HCT116 (cell line): ENCODE results near the gene DNAAF1. TPM values are rescaled to one million over a fixed set of nuclear protein-coding genes. Genes with fewer than 3 reads are reported as not detected.

Experiments used
- ATAC-seq: fragments of 200-7000 bp; cut with Tn5 transposase; 2 replicates; pipeline ENCODE4 v1.9.1; 2020; ENCODE audit warnings: mild to moderate bottlenecking, moderate library complexity
- BruUV-seq: library from RNA; stranded (reverse); fragments of 400-500 nt; replicated peaks from 2 replicates; lab custom pipeline; 2021; lab: Mats Ljungman, UMichigan
- CTCF ChIA-PET: fragments of 300-600 bp; sonication (Branson Sonifier 250); formaldehyde crosslinking; loops from one replicate; lab custom pipeline; 2021; ENCODE audit warnings: antibody characterized with exemption; lab: Charles Lee
- POLR2A ChIA-PET: fragments of 300-600, 350-600 bp; sonication (Branson Sonifier 250); formaldehyde crosslinking; loops from one replicate; lab custom pipeline; 2021; ENCODE audit warnings: antibody characterized with exemption; lab: Charles Lee
- RAD21 ChIA-PET, 2 experiments: fragments of 300-600 bp; sonication (Branson Sonifier 250); formaldehyde crosslinking; loops; one replicate each; lab custom pipeline; 2023; ENCODE audit warnings: low total read pairs in 2 of 2; ENCODE audit not compliant: uncharacterized antibody in 2 of 2, unreplicated experiment in 2 of 2, low non-redundant PET in 1 of 2; lab: Charles Lee
- DNase-seq: peaks from one replicate; pipeline ENCODE4 v3.0.0-alpha.2; 2010; ENCODE audit warnings: low read depth, low spot score
- H2AFZ ChIP-seq: fragments of 200-600 bp; shearing (Covaris generic), sonication (generic); 2 replicates; pipeline ENCODE4 v1.6.1; 2017; ENCODE audit warnings: low read depth, mixed run types, mixed read lengths, antibody characterized with exemption, low read length; ENCODE audit not compliant: poor library complexity, severe bottlenecking
- H3K27ac ChIP-seq: 2 replicates; pipeline ENCODE4 v1.5.1; 2012; ENCODE audit warnings: low read depth, low read length
- H3K27me3 ChIP-seq: fragments of 200-600 bp; sonication (generic); 2 replicates; pipeline ENCODE4 v1.6.1; 2016; ENCODE audit warnings: mixed run types, low read length, mixed read lengths; ENCODE audit not compliant: insufficient read depth
- H3K36me3 ChIP-seq, 2 experiments: fragments of 200-500 bp in 1 of 2; fragments of 200-600 bp in 1 of 2; sonication (Bioruptor generic) in 1 of 2; sonication (generic) in 1 of 2; 2 replicates each; pipeline versions ENCODE4 v1.5.1 to v1.6.1; 2014 to 2016; ENCODE audit warnings: low read length in 2 of 2, inconsistent platforms in 1 of 2, mixed read lengths in 1 of 2, mixed run types in 1 of 2; ENCODE audit not compliant: insufficient read depth in 2 of 2, control insufficient read depth in 1 of 2
- H3K4me1 ChIP-seq, 2 experiments: fragments of 200-600 bp in 1 of 2; sonication (generic) in 1 of 2; 2 replicates each; pipeline versions ENCODE4 v1.5.1 to v1.6.1; 2012 to 2017; ENCODE audit warnings: low read length in 2 of 2, inconsistent platforms in 1 of 2, mild to moderate bottlenecking in 1 of 2, mixed read lengths in 1 of 2, mixed run types in 1 of 2, moderate library complexity in 1 of 2; ENCODE audit not compliant: insufficient read depth in 2 of 2, control insufficient read depth in 1 of 2
- H3K4me2 ChIP-seq: fragments of 200-600 bp; sonication (generic); 2 replicates; pipeline ENCODE4 v1.6.1; 2017; ENCODE audit warnings: mixed run types, low read length, mixed read lengths
- H3K4me3 ChIP-seq, 2 experiments: fragments of 200-600 bp in 1 of 2; sonication (generic) in 1 of 2; replicated peaks in 1 of 2; 2 replicates each; pipeline ENCODE4 v1.5.1; 2011 to 2016; ENCODE audit warnings: low read length in 2 of 2, control low read depth in 1 of 2, low read depth in 1 of 2, mild to moderate bottlenecking in 1 of 2, mixed read lengths in 1 of 2, mixed run types in 1 of 2
- H3K79me2 ChIP-seq: fragments of 200-600 bp; sonication (generic); 2 replicates; pipeline ENCODE4 v1.6.1; 2017; ENCODE audit warnings: mild to moderate bottlenecking, mixed run types, low read length, moderate library complexity, mixed read lengths; ENCODE audit not compliant: insufficient read depth
- H3K9ac ChIP-seq: fragments of 200-600 bp; sonication (generic); 2 replicates; pipeline ENCODE4 v1.6.1; 2016; ENCODE audit warnings: low read length, mixed read lengths
- H3K9me2 ChIP-seq: fragments of 200-600 bp; sonication (generic), shearing (Covaris generic); 2 replicates; pipeline ENCODE4 v1.6.1; 2017; ENCODE audit warnings: mixed run types, mild to moderate bottlenecking, moderate library complexity; ENCODE audit not compliant: insufficient read depth
- H3K9me3 ChIP-seq, 2 experiments: fragments of 200-500 bp in 1 of 2; fragments of 200-600 bp in 1 of 2; sonication (Bioruptor generic) in 1 of 2; sonication (generic) in 1 of 2; 2 replicates each; pipeline ENCODE4 v1.6.1; 2014 to 2017; ENCODE audit warnings: low read length in 2 of 2, mixed read lengths in 2 of 2, inconsistent platforms in 1 of 2, low read depth in 1 of 2, mild to moderate bottlenecking in 1 of 2, mixed run types in 1 of 2, moderate library complexity in 1 of 2; ENCODE audit not compliant: control insufficient read depth in 1 of 2, insufficient read depth in 1 of 2
- H4K20me1 ChIP-seq: fragments of 200-600 bp; sonication (generic), shearing (Covaris generic); 2 replicates; pipeline ENCODE4 v1.6.1; 2017; ENCODE audit warnings: mixed run types, mild to moderate bottlenecking, moderate library complexity; ENCODE audit not compliant: insufficient read depth
- CBX3 ChIP-seq: IDR thresholded peaks from 2 replicates; pipeline ENCODE4 v1.6.1; 2012; ENCODE audit warnings: low read depth
- EGR1 ChIP-seq: IDR thresholded peaks from 2 replicates; pipeline ENCODE4 v1.6.1; 2012; ENCODE audit warnings: low read depth
- ELF1 ChIP-seq: IDR thresholded peaks from 2 replicates; pipeline ENCODE4 v1.6.1; 2012; ENCODE audit warnings: low read depth, borderline replicate concordance
- EZH2phosphoT487 ChIP-seq: fragments of 200-600 bp; IDR thresholded peaks from 2 replicates; pipeline ENCODE4 v1.6.1; 2018; ENCODE audit warnings: antibody characterized with exemption, borderline replicate concordance
- JUND ChIP-seq: IDR thresholded peaks from 2 replicates; pipeline ENCODE4 v1.6.1; 2012
- POLR2A ChIP-seq: IDR thresholded peaks from 2 replicates; pipeline ENCODE4 v1.7.0; 2011; ENCODE audit warnings: borderline replicate concordance; ENCODE audit not compliant: insufficient read depth, insufficient read length; ENCODE audit errors: extremely low read depth
- POLR2AphosphoS5 ChIP-seq: IDR thresholded peaks from 2 replicates; pipeline ENCODE4 v1.6.1; 2011; ENCODE audit warnings: mild to moderate bottlenecking, low read depth, low read length, moderate library complexity
- RAD21 ChIP-seq: IDR thresholded peaks from 2 replicates; pipeline ENCODE4 v1.6.1; 2012; ENCODE audit warnings: low read depth, mild to moderate bottlenecking
- SIN3A ChIP-seq: IDR thresholded peaks from 2 replicates; pipeline ENCODE4 v1.6.1; 2012; ENCODE audit warnings: low read depth
- SP1 ChIP-seq: IDR thresholded peaks from 2 replicates; pipeline ENCODE4 v1.6.1; 2012; ENCODE audit warnings: low read depth
- SRF ChIP-seq: IDR thresholded peaks from 2 replicates; pipeline ENCODE4 v1.6.1; 2012; ENCODE audit warnings: low read depth
- TCF7L2 ChIP-seq: IDR thresholded peaks from 2 replicates; pipeline ENCODE4 v1.7.0; 2011; ENCODE audit warnings: borderline replicate concordance, inconsistent platforms; ENCODE audit not compliant: insufficient read depth, insufficient read length; ENCODE audit errors: extremely low read depth
- ZFX ChIP-seq: fragments of 450-650 bp; IDR thresholded peaks from 2 replicates; pipeline ENCODE4 v1.6.1; 2017
- ZNF274 ChIP-seq: fragments of 200-500 bp; sonication (Bioruptor generic); IDR thresholded peaks from 2 replicates; pipeline ENCODE4 v1.6.1; 2014; ENCODE audit warnings: mild to moderate bottlenecking, low read depth, low read length, inconsistent platforms
- intact Hi-C: fragments of 100-400 bp; cut with micrococcal nuclease; formaldehyde crosslinking; loops from 2 replicates; pipeline ENCODE4 v1.10.0; 2022
- total RNA-seq: library from RNA; stranded (reverse); gene quantifications from one replicate; pipeline ENCODE4 v1.2.1, GENCODE V29; 2021; ENCODE audit not compliant: unreplicated experiment
- TF ChIP-seq, protein P1 (sequence below): IDR thresholded peaks from 2 replicates; pipeline ENCODE4 v1.6.1; 2012
- TF ChIP-seq, protein P2 (sequence below), 3 experiments: fragments of 200-600 bp in 1 of 3; sonication (generic) in 1 of 3; IDR thresholded peaks in 2 of 3; conservative IDR thresholded peaks in 1 of 3; 2 replicates each; pipeline ENCODE4 v1.5.1; 2012 to 2017; ENCODE audit warnings: low read depth in 2 of 3, low read length in 2 of 3, antibody characterized with exemption in 1 of 3, borderline replicate concordance in 1 of 3, control low read depth in 1 of 3, mild to moderate bottlenecking in 1 of 3, mixed read lengths in 1 of 3, mixed run types in 1 of 3, moderate library complexity in 1 of 3; ENCODE audit not compliant: insufficient read depth in 1 of 3

DNAAF1 gene
- total RNA-seq, 1 experiment from 2014 or later = 0.30 TPM

DNA sequence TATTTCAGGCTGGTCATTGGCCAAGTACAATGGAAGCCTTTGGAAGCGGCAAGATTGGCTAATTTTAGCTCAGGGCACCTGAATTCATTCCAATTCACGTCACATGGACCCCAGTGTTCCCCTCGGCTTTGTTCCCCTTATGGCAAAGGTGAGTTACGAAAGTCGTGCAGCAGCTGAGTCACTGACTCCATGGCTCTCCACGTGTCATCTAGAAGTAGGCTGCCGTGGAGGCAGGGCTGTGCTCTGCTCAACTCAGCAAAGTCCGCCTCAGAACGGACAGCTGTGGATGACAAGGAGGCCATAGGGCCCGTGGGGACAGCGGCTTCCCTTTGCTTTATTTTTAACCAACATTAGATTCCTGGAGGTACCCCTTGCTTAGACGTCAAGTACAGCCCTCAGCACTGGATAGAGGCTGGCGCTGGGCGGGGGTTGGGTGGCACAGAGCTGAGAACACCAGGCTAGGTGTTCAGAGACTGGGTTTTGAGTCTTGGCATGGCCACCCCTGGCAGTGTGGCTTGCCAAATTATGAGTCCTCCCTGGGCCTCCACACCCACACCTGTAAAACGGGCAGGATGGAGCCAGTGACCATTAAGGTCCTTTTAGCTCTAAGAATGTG is 69.5 kb downstream of the DNAAF1 start:
- Histone ChIP-seq H3K36me3 (no peaks in the 10 kb centered on the region), H3K27me3 (no peaks in the 10 kb centered on the region), H3K9me2 (no peaks in the 10 kb centered on the region), H3K4me1 (no peaks in the 10 kb centered on the region), H3K4me3 (no peak overlapping the region), H4K20me1 (no peaks in the 10 kb centered on the region), H2AFZ (no peak overlapping the region), H3K9ac (no peak overlapping the region), H3K4me2 (no peak overlapping the region), H3K27ac (no peak overlapping the region), H3K9me3 (no peaks in the 10 kb centered on the region), H3K79me2 (no peaks in the 10 kb centered on the region)
- intact Hi-C loops = no loop called here
- ChIA-PET POLR2A (no interaction called here), CTCF (interaction anchor here (1.5 kb wide), 1 partner anchor 28 kb away, joined by 4 read pairs; the partner anchor contains the start of gene TAF1C), RAD21 (no interaction called here)
- ATAC-seq (no peak), DNase-seq (no peak)
- BruUV-seq = no TSS peak
- no peak for TF ChIP-seq RAD21
- TF ChIP-seq CBX3 = no peak
- TF ChIP-seq ELF1 = no peak
- TF ChIP-seq EZH2phosphoT487 = no peak
- no peak for TF ChIP-seq POLR2A
- TF ChIP-seq EGR1 = no peak
- no peak for TF ChIP-seq SRF
- TF ChIP-seq, protein P1, sequence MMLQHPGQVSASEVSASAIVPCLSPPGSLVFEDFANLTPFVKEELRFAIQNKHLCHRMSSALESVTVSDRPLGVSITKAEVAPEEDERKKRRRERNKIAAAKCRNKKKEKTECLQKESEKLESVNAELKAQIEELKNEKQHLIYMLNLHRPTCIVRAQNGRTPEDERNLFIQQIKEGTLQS = no peak
- no peak for TF ChIP-seq POLR2AphosphoS5
- TF ChIP-seq ZFX = no peak
- TF ChIP-seq SP1 = no peak
- no peak for TF ChIP-seq ZNF274
- no peak for TF ChIP-seq SIN3A
- TF ChIP-seq TCF7L2 = no peak
- TF ChIP-seq JUND = no peak
- TF ChIP-seq, protein P2, sequence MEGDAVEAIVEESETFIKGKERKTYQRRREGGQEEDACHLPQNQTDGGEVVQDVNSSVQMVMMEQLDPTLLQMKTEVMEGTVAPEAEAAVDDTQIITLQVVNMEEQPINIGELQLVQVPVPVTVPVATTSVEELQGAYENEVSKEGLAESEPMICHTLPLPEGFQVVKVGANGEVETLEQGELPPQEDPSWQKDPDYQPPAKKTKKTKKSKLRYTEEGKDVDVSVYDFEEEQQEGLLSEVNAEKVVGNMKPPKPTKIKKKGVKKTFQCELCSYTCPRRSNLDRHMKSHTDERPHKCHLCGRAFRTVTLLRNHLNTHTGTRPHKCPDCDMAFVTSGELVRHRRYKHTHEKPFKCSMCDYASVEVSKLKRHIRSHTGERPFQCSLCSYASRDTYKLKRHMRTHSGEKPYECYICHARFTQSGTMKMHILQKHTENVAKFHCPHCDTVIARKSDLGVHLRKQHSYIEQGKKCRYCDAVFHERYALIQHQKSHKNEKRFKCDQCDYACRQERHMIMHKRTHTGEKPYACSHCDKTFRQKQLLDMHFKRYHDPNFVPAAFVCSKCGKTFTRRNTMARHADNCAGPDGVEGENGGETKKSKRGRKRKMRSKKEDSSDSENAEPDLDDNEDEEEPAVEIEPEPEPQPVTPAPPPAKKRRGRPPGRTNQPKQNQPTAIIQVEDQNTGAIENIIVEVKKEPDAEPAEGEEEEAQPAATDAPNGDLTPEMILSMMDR (IDR thresholded peaks at IDR 0.05 in 2 of 3, conservative IDR thresholded peaks at IDR 0.05 in 1 of 3; ENCODE audit: borderline replicate concordance in 1 of 3, insufficient read depth in 1 of 3, low read depth in 2 of 3, low read length in 2 of 3) = no peak
